ENCODE data around the gene ARHGEF11.

Gene ARHGEF11

DNA sequence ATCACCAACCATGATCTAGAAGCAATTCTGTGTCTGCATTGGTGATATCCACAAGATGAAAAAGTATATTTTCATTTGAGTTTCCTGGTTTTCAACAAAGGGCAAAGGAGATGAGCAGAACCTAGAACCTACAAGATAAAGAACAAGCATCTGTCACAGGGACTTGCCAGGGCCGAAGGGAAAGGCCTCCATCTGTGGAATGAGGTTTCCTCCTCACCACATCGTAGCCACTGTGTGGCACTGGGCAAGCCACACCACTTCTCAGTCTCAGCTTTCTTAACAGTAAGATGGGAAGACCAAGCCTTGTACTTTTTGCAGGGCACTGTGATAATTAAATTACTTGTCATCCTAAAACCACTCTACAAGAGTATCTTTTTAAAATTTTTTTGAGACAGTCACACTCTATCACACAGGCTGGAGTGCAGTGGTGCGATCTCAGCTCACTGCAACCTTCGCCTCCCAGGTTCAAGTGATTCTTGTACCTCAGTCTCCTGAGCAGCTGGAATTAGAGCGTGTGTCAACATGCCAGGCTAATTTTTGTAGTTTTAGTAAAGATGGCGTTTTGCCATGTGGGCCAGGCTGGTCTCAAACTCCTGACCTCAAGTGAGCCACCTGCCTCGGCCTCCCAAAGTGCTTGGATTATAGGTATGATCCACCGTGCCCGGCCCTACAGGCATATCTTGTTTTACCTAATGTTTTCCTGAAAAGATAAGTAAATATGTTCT, 45.8 kb downstream of the ARHGEF11 start:
- DNase-seq: no peak

DNA sequence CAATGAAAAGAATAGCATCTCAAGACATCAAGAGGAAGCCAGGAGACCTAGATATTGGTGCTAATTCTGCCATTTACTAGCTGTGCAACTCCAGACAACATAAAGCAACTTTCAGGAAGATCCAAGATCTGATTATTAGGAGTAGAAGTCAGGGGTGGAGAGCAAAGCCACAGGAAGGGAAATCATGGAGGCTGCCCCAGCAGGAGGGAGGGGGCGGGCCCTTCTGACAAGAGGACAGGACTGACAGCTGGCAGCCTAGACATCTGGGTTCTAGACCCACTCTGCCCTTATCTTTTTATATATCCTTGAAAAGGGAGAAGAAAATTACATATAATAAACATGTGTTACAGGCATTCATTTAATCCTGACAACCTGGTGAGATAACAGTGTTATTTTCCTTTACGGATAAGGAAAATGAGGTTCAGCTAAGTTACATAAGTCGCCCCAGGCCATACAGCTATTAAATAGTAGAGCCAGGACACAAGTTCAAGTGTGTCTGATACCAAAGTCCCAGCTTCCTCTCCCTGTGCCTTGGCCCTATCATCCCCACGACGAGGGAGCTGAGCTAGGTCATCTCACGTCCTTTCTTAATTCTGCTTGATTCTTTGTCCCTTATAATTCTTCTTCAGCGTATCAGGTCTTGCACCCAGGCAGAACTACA, 46.6 kb downstream of the ARHGEF11 start:
- peak; percentile 46 for DNase-seq

GRCh38 chr1:156998301-156998700, 47.2 kb downstream of the ARHGEF11 start:
- DNase-seq: no peak

DNA sequence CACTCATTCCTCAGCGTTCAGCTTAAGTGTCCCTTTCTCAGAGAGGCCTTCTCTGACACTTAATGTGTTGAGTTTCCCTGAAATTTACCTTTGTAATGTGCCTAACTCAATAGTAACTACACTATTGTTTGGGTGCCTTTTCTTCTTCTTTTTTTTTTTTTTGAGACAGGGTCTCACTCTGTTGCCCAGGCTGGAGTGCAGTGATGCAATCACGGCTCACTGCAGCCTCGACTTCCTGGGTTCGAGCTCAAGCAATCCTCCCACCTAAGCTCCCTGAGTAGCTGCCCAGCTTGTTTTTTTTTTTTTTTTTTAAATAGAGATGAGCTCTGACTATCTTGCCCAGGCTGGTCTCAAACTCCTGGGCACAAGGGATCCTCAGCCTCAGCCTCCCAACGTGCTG, 50.1 kb downstream of the ARHGEF11 start:
- DNase-seq: no peak

GRCh38 chr1:156994277-156994676, 51.3 kb downstream of the ARHGEF11 start:
- DNase-seq: no peak

DNA sequence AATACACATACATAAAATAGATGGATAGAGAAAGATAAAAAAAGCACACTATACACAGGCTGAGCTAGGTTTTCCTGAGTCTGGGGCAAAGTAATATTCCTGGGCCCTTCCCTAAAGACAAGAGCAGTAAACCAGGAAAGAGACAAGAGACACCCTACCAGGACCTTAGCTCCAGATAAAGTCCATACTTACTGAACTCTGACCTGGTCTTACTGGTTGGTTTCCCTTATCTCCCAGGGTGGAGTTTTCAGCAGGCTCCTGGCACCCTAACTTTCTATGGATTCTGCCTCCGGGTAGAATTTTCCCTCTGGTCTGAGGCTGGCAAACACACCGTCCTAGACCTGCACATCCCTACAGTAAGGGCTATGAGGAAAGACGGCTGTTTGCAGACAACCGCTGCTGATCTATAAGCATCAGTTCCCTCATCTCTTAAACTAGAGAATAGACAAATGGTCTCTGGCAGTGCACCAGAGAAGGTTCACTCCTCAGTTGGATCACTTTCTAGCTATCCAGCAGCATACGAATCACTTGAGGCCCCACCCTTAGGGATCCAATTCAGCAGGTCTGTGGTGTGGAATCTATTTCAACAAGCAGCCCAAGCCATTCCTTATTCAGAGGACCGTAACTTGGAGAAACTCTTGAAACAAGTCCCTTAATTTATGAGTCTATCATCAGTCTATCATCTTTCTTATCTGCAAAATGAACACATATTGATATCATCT, 52.0 kb downstream of the ARHGEF11 start:
- no peak for DNase-seq

DNA sequence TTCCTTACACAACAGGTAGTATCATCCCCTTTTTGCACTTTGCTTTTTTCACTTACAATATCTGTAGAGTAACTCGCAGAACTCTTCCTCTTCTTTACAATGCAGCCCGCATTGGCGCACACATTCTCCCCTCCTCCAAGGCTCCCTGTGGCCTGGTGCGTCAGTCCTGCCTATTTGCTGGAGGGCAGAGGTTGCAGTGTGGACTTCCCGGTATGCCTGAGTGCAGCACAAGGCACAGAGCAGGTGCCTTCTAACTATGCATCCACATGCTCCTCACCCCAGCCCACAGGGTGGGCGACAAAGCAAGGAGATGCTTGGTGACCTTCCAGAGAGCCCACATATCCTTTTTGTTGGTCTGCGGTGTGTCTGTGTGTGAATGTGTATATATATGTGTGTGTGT, 53.3 kb downstream of the ARHGEF11 start:
- no peak for DNase-seq

GRCh38 chr1:156987715-156988114, 57.8 kb downstream of the ARHGEF11 start:
- DNase-seq: no peak

- no peak for DNase-seq
These were observed 65.0 kb downstream of the ARHGEF11 start for GRCh38 chr1:156980551-156980950.

GRCh38 chr1:156975084-156975483, 70.5 kb downstream of the ARHGEF11 start:
- DNase-seq: no peak

GRCh38 chr1:156973417-156973816, 72.1 kb downstream of the ARHGEF11 start:
- DNase-seq: no peak

GRCh38 chr1:156970017-156970416, 75.5 kb downstream of the ARHGEF11 start:
- DNase-seq: no peak

GRCh38 chr1:156969496-156969895, 76.0 kb downstream of the ARHGEF11 start:
- DNase-seq: no peak

DNA sequence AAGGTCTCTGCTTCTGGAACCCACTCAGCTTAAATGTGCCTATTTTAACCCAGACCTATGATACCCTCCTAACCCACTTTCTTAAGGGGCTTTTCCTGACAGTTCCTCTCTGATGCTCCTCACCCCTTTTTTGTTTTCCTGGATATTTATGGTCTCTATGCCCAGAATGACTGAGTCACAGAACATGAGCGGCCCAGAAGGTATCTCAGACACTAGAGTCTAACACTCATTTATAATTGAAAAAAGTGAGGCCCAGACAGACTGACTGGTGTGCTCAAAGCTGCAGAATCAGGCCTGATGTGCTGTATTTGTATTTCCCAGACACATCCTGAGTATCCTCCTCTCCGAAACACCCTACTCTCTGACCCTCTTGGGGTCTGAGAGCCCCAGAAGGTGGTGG, 81.1 kb downstream of the ARHGEF11 start:
- DNase-seq: no peak

DNA sequence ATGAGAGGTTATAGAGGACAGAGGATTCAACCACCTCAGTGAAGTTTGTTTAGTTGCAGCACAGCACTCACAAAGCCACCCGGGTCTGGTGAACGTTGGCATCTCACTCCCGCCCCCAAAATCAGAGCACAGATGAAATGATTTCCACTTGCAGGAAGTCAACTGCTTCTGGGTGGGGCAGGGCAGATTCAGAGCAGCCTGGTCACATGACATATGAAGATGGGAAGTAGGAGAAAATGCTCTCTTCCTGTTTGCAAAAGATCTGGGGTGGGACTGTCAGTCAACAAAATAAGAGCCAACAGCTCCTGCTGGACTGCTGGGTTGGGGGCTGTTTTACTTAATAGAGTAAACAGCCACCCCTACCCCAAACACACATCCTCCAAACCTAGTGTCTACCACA, 81.9 kb downstream of the ARHGEF11 start:
- no peak for DNase-seq

GRCh38 chr1:156961709-156962108, 83.8 kb downstream of the ARHGEF11 start:
- DNase-seq: peak; percentile 52

DNA sequence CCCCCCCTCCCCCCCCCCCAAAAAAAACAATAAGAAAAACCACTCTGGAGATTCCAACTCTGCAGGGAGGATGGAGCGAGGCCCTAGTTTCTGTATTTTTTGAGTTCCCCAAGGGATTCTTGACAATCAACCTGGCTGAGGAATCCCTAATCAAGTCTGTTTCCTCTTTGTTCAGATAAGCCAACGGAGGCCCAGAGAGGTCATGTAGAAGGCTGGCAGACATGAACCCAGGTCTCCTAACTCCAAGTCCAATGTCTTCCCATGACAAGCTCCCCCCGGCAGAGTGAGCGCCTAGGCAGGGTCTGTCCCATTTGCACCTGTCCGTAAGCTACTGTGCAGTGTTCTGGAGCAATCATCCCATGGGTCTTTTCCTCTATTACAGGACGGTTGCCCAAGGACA, 85.6 kb downstream of the ARHGEF11 start:
- no peak for DNase-seq

DNA sequence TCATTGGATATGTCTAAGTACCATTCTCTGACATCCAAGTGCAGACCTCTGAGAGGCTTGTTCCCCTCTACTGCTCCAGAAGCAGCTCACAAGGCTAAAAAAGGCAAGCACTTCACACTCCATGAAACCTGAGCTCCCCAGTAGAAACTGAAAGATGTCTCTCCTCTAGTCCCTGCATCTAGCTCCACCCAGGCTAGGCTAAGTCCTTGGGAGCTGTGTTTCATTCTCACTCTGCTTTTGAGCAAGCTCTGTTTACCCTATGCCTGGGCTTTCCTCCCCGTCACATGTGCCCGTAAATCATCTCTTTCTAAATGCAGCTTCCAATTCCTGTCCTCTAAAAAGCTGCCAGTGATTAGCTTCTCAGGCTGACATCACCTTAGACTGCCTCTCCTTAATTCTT, 86.1 kb downstream of the ARHGEF11 start:
- DNase-seq: peak; percentile 36

DNA sequence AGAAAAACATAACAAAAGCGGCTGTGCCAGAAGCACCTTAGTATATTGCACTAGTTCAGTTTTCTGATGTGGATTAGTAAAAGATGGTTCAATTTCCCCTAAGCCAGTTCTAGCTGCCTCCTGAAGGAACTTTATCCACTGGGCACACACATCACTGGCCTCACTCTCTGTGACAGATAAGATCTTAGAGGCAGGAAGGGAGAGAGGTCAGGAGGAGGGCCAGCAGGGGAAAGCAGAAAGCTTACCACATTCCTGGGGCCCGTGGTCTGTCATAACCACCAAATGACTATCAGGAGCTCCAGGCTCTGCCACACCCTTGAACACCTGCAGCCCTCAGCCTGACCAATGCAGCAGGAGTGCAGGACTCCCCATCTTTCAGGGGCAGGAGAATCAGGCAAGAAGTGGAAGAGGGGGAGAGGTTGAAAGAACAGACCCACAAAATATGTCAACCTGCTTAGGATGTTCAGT, 87.3 kb downstream of the ARHGEF11 start:
- no peak for DNase-seq

DNA sequence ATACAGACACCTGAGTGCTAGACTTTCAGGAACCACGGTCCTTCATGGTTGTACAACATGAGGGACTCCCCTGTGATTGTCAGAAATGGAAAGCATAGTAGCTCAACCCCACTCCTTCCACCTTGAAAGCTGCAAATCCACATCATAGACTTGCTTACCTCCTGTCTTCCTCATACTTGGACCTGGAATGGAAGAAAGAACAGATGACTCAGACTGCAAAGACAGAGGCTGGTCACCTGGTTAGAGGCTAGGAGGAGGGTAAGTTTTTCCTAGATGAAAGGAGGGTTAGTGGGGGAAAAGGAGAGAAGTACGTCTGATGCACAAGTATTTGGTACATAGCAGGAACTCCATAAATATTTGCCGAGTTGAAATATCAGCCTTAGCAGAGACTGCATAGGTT, 87.9 kb downstream of the ARHGEF11 start:
- no peak for DNase-seq

DNA sequence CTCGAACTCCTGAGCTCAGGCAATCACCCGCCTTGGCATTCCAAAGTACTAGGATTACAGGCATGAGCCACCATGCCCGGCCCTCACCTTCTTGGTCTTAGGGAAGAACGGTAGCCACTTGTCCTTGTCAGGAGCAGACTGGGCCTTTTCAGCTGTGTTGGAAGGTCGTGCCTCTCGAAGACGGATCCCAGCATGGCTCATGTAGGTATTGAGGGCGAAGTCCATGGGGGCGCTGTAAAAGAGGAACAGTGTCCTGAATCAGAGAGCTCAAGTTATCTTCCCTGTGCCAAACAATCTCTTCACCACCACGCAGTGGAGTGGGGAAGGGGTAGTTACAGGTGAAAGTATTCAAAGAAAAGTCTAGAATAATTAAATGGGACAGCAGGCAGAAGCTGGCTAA, 89.2 kb downstream of the ARHGEF11 start:
- DNase-seq: no peak

- no peak for DNase-seq
These were observed 92.0 kb downstream of the ARHGEF11 start for GRCh38 chr1:156953571-156953970.

DNA sequence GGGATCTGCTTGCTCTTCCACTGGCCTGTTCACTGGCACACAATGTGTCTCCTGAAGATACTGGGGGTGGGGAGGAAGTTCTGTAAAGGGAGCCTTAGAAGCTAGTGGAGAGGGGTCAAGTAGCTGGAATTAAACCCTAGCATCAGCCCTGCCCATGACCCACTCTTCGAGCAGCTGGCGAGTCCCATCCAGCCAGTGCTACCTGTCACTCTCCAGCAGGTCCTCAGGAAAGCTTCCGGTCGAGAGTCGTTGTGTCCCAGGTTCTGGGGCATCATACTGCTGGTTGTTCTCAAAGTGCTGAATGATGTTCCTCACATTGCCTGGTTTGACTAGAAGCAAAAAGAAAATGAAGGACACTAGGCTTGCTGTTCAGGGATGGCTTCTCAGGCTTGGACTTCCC, 94.2 kb downstream of the ARHGEF11 start:
- no peak for DNase-seq

DNA sequence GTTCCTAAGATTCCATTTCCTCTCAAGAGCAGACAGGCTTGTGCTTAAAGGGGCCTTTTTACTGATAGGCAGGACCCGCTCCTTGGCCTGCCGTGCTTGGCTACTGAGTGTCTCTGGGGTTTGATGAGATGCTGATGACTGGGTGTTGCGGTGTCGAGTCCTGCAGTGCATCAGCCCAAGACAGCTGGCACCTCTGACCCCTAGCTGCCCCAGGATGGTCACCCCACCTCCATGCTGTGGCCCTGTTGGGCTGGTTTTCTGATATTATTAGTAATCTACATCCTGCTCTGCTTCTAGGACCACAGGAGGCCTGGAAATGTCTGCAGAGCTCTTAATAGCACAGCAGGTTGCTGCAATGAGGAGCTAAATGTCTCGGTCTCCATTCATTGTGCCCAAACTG, 96.4 kb downstream of the ARHGEF11 start:
- DNase-seq: no peak
